HUES6 (cell line): ENCODE data around the gene KDELR3.
A peak's percentile ranks its signal among the peaks of the same experiment; 100 is the strongest.

Experiments used
- H3K27ac ChIP-seq: 2 replicates; pipeline ENCODE4 v1.7.0; 2013; ENCODE audit warnings: low read depth, mild to moderate bottlenecking, low read length, inconsistent platforms
- H3K27me3 ChIP-seq: 2 replicates; pipeline ENCODE4 v1.6.1; 2013; ENCODE audit warnings: low read length; ENCODE audit not compliant: control insufficient read depth, insufficient read depth
- H3K36me3 ChIP-seq: 2 replicates; pipeline ENCODE4 v1.6.1; 2013; ENCODE audit warnings: low read length; ENCODE audit not compliant: control insufficient read depth, insufficient read depth
- H3K4me1 ChIP-seq: 2 replicates; pipeline ENCODE4 v1.6.1; 2013; ENCODE audit warnings: low read length; ENCODE audit not compliant: control insufficient read depth, insufficient read depth
- H3K4me3 ChIP-seq: 2 replicates; pipeline ENCODE4 v1.5.1; 2013; ENCODE audit warnings: low read depth, low read length
- H3K9ac ChIP-seq: one replicate; pipeline ENCODE4 v1.6.1; 2013; ENCODE audit warnings: mild to moderate bottlenecking, low read length
- H3K9me3 ChIP-seq: 2 replicates; pipeline ENCODE4 v1.6.1; 2013; ENCODE audit warnings: low read depth, low read length; ENCODE audit not compliant: control insufficient read depth, insufficient read depth

Gene KDELR3

GRCh38 chr22:38451404-38451803 is 16.5 kb upstream of the KDELR3 start:
- Histone ChIP-seq H3K9ac (no peak overlapping the region), H3K9me3 (no peaks in the 10 kb centered on the region), H3K4me1 (peaks cover 28% of the 10 kb centered on the region), H3K27ac (no peak overlapping the region), H3K27me3 (peaks cover 66% of the 10 kb centered on the region), H3K4me3 (no peak overlapping the region), H3K36me3 (no peaks in the 10 kb centered on the region)

- H3K9me3 ChIP-seq, result no peaks in the 10 kb centered on the region
- peaks cover 71% of the 10 kb centered on the region for H3K27me3 ChIP-seq
- H3K4me1 ChIP-seq, result peaks cover 28% of the 10 kb centered on the region
- no peak overlapping the region for H3K9ac ChIP-seq
- H3K36me3 ChIP-seq, result no peaks in the 10 kb centered on the region
- no peak overlapping the region for H3K27ac ChIP-seq
- H3K4me3 ChIP-seq, result no peak overlapping the region
Observed at GRCh38 chr22:38451864-38452263, 16.0 kb upstream of the KDELR3 start.

- Histone ChIP-seq H3K27me3 (peaks cover 77% of the 10 kb centered on the region), H3K27ac (no peak overlapping the region), H3K9ac (no peak overlapping the region)
Observed at GRCh38 chr22:38452373-38453065, 15.4 kb upstream of the KDELR3 start.

GRCh38 chr22:38453066-38453672 is 14.7 kb upstream of the KDELR3 start:
- Histone ChIP-seq H3K9ac (no peak overlapping the region), H3K4me1 (peaks cover 28% of the 10 kb centered on the region), H3K36me3 (no peaks in the 10 kb centered on the region), H3K4me3 (no peak overlapping the region), H3K27me3 (peaks cover 81% of the 10 kb centered on the region), H3K9me3 (no peaks in the 10 kb centered on the region), H3K27ac (no peak overlapping the region)

More at GRCh38 chr22:38452373-38453065, 15.4 kb upstream of the KDELR3 start:
- H3K4me1 ChIP-seq, result peaks cover 28% of the 10 kb centered on the region
- H3K36me3 ChIP-seq, result no peaks in the 10 kb centered on the region
- no peak overlapping the region for H3K4me3 ChIP-seq
- no peaks in the 10 kb centered on the region for H3K9me3 ChIP-seq

GRCh38 chr22:38453996-38454352 is 13.9 kb upstream of the KDELR3 start:
- Histone ChIP-seq H3K4me3 (peak overlapping the region; percentile 59; the same call in 1 of the 2 replicates), H3K4me1 (peaks cover 28% of the 10 kb centered on the region), H3K9ac (no peak overlapping the region), H3K9me3 (no peaks in the 10 kb centered on the region), H3K27ac (no peak overlapping the region), H3K27me3 (peaks cover 88% of the 10 kb centered on the region), H3K36me3 (no peaks in the 10 kb centered on the region)

- peak overlapping the region; percentile 27 for H3K9ac ChIP-seq
- H3K4me1 ChIP-seq, result peaks cover 28% of the 10 kb centered on the region
- H3K4me3 ChIP-seq, result peak overlapping the region; percentile 59
- no peak overlapping the region for H3K27ac ChIP-seq
- H3K27me3 ChIP-seq, result peaks cover 86% of the 10 kb centered on the region
- H3K9me3 ChIP-seq, result no peaks in the 10 kb centered on the region
- no peaks in the 10 kb centered on the region for H3K36me3 ChIP-seq
Observed at GRCh38 chr22:38454353-38455075, 13.4 kb upstream of the KDELR3 start.

- no peaks in the 10 kb centered on the region for H3K9me3 ChIP-seq
- H3K4me1 ChIP-seq, result peaks cover 26% of the 10 kb centered on the region
- no peak within 1 kb of the TSS for H3K27ac ChIP-seq
- peak within 1 kb of the TSS; percentile 59 for H3K4me3 ChIP-seq
- H3K9ac ChIP-seq, result peak within 1 kb of the TSS; percentile 27
- peaks cover 86% of the 10 kb centered on the region for H3K27me3 ChIP-seq
- no peaks in the 10 kb centered on the region for H3K36me3 ChIP-seq
Observed at GRCh38 chr22:38455076-38455529, 12.8 kb upstream of the KDELR3 start, which contains the start of gene KCNJ4. Gene KCNJ4 (minus strand): TSS chr22:38455199. CDS start chr22:38428132, 27,067 bp downstream.

GRCh38 chr22:38455530-38456271 is 12.2 kb upstream of the KDELR3 start:
- Histone ChIP-seq H3K27ac (no peak overlapping the region), H3K4me1 (peaks cover 21% of the 10 kb centered on the region), H3K4me3 (peak overlapping the region; percentile 59), H3K27me3 (peaks cover 86% of the 10 kb centered on the region), H3K9ac (no peak overlapping the region), H3K36me3 (no peaks in the 10 kb centered on the region), H3K9me3 (no peaks in the 10 kb centered on the region)

- Histone ChIP-seq H3K27me3 (peaks cover 84% of the 10 kb centered on the region), H3K9ac (no peak overlapping the region)
Observed at GRCh38 chr22:38456272-38456835, 11.5 kb upstream of the KDELR3 start.

GRCh38 chr22:38456841-38457699 is 10.8 kb upstream of the KDELR3 start:
- H3K4me3 ChIP-seq, result no peak overlapping the region
- H3K9me3 ChIP-seq, result no peaks in the 10 kb centered on the region
- no peak overlapping the region for H3K27ac ChIP-seq
- no peaks in the 10 kb centered on the region for H3K36me3 ChIP-seq
- no peak overlapping the region for H3K9ac ChIP-seq
- peaks cover 14% of the 10 kb centered on the region for H3K4me1 ChIP-seq
- H3K27me3 ChIP-seq, result peaks cover 82% of the 10 kb centered on the region

More at GRCh38 chr22:38456272-38456835, 11.5 kb upstream of the KDELR3 start:
- Histone ChIP-seq H3K27ac (no peak overlapping the region), H3K9me3 (no peaks in the 10 kb centered on the region), H3K4me1 (peaks cover 20% of the 10 kb centered on the region), H3K36me3 (no peaks in the 10 kb centered on the region), H3K4me3 (peak overlapping the region; percentile 59)
